Erythroblast (primary cell): ENCODE measurements around the gene BTNL9.

Source experiments
- GATA1 ChIP-seq: IDR thresholded peaks from 2 replicates; pipeline ENCODE4 v1.6.1; 2011; ENCODE audit warnings: low read depth, mild to moderate bottlenecking, control low read depth, low read length, moderate library complexity
- POLR2A ChIP-seq: IDR thresholded peaks from 2 replicates; pipeline ENCODE4 v1.6.1; 2011; ENCODE audit warnings: mild to moderate bottlenecking, low read length

DNA sequence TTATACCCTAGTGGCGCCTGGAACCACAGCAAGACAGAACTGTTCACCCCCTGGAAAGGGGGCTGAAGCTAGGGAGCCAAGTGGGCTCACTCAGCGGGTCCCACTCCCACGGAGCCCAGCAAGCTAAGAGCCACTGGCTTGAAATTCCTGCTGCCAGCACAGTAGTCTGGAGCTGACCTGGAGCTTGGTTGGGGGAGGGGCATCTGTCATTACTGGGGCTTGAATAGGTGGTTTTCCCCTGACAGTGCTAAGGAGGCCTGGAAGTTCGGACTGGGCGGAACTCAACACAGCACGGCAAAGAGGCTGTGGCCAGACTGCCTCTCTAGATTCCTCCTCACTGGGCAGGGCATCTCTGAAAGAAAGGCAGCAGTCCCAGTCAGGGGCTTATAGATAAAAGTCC is 31.9 kb upstream of the BTNL9 start:
- no peak for TF ChIP-seq POLR2A
- TF ChIP-seq GATA1: no peak
